Stimulated activated CD8-positive, alpha-beta memory T cell treated with anti-CD3 and anti-CD28 coated beads, Interleukin-15, amount 100 ng/mL, for 24 hours (primary cell): Measurements from ENCODE around the gene TXN.
"Not testable (repeated sequence)": the region's sequence is repeated elsewhere in the genome, so short reads cannot be mapped to it uniquely, and the experiment has no call there.

ENCODE experiments used
- DNase-seq: peaks from one replicate; pipeline ENCODE4 v3.0.0-alpha.2; 2020; ENCODE audit warnings: low read depth

TXN gene

DNA sequence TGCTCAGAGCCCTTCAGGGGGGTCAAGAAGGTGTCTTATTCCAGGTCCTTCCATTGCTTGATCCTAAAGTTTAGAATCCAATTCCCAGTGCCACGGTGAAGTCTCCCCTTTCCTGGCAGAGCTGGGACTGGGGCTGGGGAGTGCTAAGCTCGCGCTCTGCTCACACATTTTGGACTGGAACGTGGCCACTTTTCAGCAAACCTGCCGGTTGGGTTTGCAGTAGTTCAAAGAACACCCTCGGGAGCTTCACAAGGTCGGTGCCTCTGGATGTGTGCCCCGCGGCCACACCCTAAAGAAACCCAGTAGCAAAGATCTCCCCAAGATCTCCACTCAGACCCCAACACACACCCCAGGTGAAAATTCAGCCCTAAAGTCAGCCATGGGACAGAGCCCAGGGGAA, 48.3 kb downstream of the TXN start, which contains the start of gene C9orf152:
Gene C9orf152 (minus strand): TSS at position 129 of the 400 bp plus-strand sequence. CDS start 580 bp downstream, outside the sequence.
- no peak for DNase-seq

GRCh38 chr9:110207071-110207641, 49.2 kb downstream of the TXN start:
- DNase-seq: no peak

GRCh38 chr9:110206389-110206788, 49.9 kb downstream of the TXN start:
- DNase-seq: no peak

- DNase-seq: not testable (repeated sequence)
Observed at GRCh38 chr9:110205612-110206011, 50.7 kb downstream of the TXN start.

- no peak for DNase-seq
Observed at GRCh38 chr9:110202232-110202631, 54.1 kb downstream of the TXN start.

DNA sequence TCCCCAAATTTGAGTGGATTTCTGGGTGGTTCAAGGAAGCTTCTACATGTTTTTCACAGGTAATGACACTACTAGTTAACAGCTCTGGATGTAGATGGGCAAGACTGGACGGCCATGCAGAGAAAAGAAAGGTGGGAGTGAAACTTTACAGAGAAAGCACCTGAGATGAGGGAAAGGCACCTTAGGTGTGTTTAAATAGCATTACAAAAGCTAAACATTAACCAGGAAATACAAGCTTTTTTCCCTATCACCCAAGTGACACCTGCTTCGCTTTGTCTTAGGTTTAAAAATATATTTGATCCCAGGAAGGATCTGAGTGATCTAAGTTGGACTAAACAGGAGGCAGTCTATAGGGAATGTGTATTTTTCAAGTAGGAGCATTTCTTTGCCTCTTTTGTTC, 56.7 kb downstream of the TXN start:
- no peak for DNase-seq

- DNase-seq: no peak
Observed at GRCh38 chr9:110198357-110198756, 58.0 kb downstream of the TXN start.

DNA sequence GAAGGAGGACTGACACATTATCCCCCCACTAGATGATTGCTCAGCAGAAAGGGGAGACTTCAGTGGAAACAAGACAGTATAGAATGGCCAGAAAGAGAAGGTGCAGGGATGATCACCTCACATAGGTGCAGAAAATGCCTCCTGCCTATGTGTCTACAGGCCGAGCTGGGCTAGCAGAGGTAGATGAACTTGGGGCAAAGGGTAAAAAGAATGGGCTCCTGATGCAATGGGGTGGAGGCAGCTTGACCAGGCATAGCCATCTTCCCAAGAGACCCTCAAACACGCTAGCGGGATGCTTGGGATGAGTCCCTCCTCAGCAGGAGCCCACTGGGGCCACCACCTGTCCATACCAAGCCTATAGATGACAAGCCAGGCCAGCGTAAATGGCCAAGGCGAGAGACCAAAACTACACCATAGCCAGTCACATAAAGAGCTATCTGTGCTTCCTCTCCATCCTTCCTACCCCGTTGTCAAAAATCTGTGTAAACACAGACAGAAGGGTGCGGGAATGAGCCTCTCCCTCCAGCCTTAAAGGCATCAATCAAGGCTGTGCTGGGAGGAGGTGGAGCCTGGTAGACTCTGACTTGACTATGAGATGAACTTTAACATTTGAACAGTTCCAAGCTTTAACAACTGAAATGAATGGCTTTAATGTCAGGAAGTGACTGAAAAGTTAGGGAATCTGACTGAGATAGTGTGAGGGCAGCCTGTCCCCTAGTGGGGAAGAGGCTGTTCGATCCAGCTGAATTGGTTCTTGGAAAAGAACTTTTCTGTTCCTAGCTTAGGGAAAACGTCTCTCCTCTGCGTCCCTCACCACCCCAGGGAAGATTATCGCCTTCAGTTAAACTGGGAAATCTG, 58.7 kb downstream of the TXN start:
- no peak for DNase-seq

- DNase-seq: not testable (repeated sequence)
Observed at GRCh38 chr9:110196084-110196499, 60.2 kb downstream of the TXN start.
